ENCODE measurements around the gene MARVELD3. TPM values are rescaled to one million over a fixed set of nuclear protein-coding genes. Genes with fewer than 3 reads are reported as not detected.

Gene MARVELD3
- total RNA-seq, 1 experiment from 2014 or later: 28.6 TPM

DNA sequence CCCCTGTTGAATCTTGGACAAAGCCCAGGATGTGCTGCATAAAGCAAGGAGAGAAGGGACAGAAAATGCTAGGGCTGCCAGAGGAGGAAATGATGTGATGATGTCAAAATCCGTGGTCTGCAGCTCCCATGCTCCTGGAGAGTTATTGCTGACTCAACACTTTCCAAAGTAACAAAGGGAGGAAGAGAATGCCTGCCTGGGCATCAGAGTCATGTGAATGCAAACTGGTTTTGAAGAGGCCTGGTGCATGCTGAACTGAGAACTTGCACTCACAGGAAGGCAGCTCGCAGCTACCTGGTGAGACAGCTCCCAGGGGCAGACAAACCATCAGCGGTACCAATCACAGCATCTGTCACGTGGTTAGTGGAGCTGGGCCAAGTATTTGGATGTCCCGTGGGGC, 2.8 kb downstream of the MARVELD3 start:
- no peaks in the 10 kb centered on the region for H3K27me3 ChIP-seq (ENCODE audit: insufficient read depth, low read depth)
- peak in 1 of 2 experiments; percentile 54 for DNase-seq
- no peak overlapping the region for H3K4me2 ChIP-seq
- H3K79me2 ChIP-seq (ENCODE audit: low read depth): peaks cover 42% of the 10 kb centered on the region
- peaks cover 35% of the 10 kb centered on the region for H3K4me1 ChIP-seq (replicated peaks; ENCODE audit: insufficient read depth)
- intact Hi-C loops (cut with micrococcal nuclease; ENCODE audit: unreplicated experiment): loop anchor here (5.0 kb wide), 1 partner anchor 93 kb away; the partner anchor contains the start of gene PHLPP2
- H3K9me2 ChIP-seq (ENCODE audit: insufficient read depth): no peaks in the 10 kb centered on the region
- peaks cover 12% of the 10 kb centered on the region; the same call in 1 of the 2 replicates for H3K36me3 ChIP-seq (ENCODE audit: low read depth)
- H2AFZ ChIP-seq: no peak overlapping the region
- TF ChIP-seq, protein P1, sequence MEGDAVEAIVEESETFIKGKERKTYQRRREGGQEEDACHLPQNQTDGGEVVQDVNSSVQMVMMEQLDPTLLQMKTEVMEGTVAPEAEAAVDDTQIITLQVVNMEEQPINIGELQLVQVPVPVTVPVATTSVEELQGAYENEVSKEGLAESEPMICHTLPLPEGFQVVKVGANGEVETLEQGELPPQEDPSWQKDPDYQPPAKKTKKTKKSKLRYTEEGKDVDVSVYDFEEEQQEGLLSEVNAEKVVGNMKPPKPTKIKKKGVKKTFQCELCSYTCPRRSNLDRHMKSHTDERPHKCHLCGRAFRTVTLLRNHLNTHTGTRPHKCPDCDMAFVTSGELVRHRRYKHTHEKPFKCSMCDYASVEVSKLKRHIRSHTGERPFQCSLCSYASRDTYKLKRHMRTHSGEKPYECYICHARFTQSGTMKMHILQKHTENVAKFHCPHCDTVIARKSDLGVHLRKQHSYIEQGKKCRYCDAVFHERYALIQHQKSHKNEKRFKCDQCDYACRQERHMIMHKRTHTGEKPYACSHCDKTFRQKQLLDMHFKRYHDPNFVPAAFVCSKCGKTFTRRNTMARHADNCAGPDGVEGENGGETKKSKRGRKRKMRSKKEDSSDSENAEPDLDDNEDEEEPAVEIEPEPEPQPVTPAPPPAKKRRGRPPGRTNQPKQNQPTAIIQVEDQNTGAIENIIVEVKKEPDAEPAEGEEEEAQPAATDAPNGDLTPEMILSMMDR (conservative IDR thresholded peaks at IDR 0.05): no peak
- TF ChIP-seq EZH2 (IDR thresholded peaks at IDR 0.05; ENCODE audit: low read depth): no peak
- no peak overlapping the region for H3K27ac ChIP-seq
- ChIA-PET CTCF (no interaction called here), POLR2A (ENCODE audit: unreplicated experiment) (no interaction called here)
- no peaks in the 10 kb centered on the region for H4K20me1 ChIP-seq (ENCODE audit: insufficient read depth)
- no TSS peak for BruUV-seq (replicated peaks)
- peaks cover 43% of the 10 kb centered on the region for H3F3A ChIP-seq (ENCODE audit: insufficient read depth, low read depth)
- no peak overlapping the region for H3K4me3 ChIP-seq
- no peaks in the 10 kb centered on the region for H3K9me3 ChIP-seq (ENCODE audit: insufficient read depth, low read depth)

DNA sequence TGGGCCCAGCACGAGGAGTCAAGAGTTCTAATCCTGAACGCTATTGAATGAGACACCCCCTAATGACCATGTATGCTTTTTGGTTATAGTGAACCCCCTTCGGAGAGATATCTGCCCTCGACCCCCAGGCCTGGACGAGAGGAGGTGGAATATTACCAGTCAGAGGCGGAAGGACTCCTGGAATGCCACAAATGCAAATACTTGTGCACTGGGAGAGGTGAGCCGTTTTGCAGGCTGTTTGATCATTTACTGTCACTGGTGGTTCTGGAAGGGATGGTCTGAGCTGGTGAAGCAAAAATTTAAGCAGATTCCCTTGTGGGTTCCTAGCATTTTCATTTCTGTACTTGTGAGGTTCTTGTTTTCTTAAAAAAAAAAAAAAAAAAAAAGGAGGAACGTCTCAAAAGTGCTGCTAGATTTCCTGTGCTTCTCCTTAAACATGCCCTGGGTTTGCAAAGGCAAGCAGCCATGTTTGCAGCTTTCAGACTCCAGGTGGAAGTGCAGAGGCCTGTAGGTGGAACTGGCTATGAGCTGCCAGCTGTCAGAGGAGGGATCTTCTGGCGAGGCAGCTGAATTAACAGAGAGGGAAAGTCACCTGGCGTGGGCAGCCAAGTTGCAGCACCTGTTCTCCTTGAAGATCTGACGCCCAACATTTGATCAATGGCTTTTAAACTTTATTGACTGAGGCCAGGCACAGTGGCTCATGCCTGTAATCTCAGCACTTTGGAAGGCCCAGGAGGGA, 3.5 kb downstream of the MARVELD3 start:
- BruUV-seq (replicated peaks): no TSS peak
- Histone ChIP-seq H3K9me3 (ENCODE audit: insufficient read depth, low read depth) (no peaks in the 10 kb centered on the region), H3K4me1 (replicated peaks; ENCODE audit: insufficient read depth) (peaks cover 35% of the 10 kb centered on the region), H2AFZ (no peak overlapping the region), H4K20me1 (ENCODE audit: insufficient read depth) (no peaks in the 10 kb centered on the region), H3K27ac (no peak overlapping the region), H3K4me2 (no peak overlapping the region), H3K27me3 (ENCODE audit: insufficient read depth, low read depth) (no peaks in the 10 kb centered on the region), H3K79me2 (ENCODE audit: low read depth) (peaks cover 42% of the 10 kb centered on the region), H3F3A (ENCODE audit: insufficient read depth, low read depth) (peaks cover 43% of the 10 kb centered on the region), H3K36me3 (ENCODE audit: low read depth) (peaks cover 12% of the 10 kb centered on the region; the same call in 1 of the 2 replicates), H3K9me2 (ENCODE audit: insufficient read depth) (no peaks in the 10 kb centered on the region), H3K4me3 (no peak overlapping the region)
- CTCF ChIA-PET: no interaction called here
- TF ChIP-seq, protein P1 (conservative IDR thresholded peaks at IDR 0.05): no peak
- TF ChIP-seq EZH2 (IDR thresholded peaks at IDR 0.05; ENCODE audit: low read depth): no peak
- intact Hi-C loops (cut with micrococcal nuclease; ENCODE audit: unreplicated experiment): loop anchor here (5.0 kb wide), 1 partner anchor 93 kb away; the partner anchor contains the start of gene PHLPP2
- POLR2A ChIA-PET (ENCODE audit: unreplicated experiment): no interaction called here
- no peak for DNase-seq

DNA sequence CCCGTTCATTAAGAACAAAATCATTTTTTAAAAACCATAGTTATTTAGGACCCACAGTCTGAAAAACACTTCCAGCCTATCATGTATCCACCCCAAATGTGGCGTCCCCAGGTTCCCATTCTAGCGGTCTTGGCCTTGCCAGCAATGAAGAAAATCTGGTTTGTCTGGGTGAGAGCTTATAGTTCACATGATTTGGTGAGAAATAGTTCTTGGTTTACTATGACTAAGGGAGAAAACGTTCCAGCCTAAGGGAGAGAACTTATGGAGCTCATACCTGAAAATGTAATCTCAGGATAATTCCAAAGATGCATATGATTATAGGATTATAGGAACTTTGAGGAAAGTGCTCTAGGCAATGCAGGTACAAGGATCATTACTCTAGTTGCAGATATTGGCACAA, 4.8 kb downstream of the MARVELD3 start:
- H3K36me3 ChIP-seq (ENCODE audit: low read depth): peaks cover 12% of the 10 kb centered on the region; the same call in 1 of the 2 replicates
- no peaks in the 10 kb centered on the region for H3K9me3 ChIP-seq (ENCODE audit: insufficient read depth, low read depth)
- peak; percentile 63 to 98 for DNase-seq
- intact Hi-C loops (cut with micrococcal nuclease; ENCODE audit: unreplicated experiment): no loop called here
- peak overlapping the region; percentile 56 for H3K27ac ChIP-seq
- no peak overlapping the region for H2AFZ ChIP-seq
- H3K27me3 ChIP-seq (ENCODE audit: insufficient read depth, low read depth): no peaks in the 10 kb centered on the region
- no peaks in the 10 kb centered on the region for H3K9me2 ChIP-seq (ENCODE audit: insufficient read depth)
- BruUV-seq (replicated peaks): no TSS peak
- POLR2A ChIA-PET (ENCODE audit: unreplicated experiment): interaction anchor here (0.9 kb wide), 1 partner anchor 941 kb away, joined by 11 read pairs; no protein-coding TSS in a partner anchor
- peaks cover 42% of the 10 kb centered on the region for H3K79me2 ChIP-seq (ENCODE audit: low read depth)
- CTCF ChIA-PET: no interaction called here
- H4K20me1 ChIP-seq (ENCODE audit: insufficient read depth): no peaks in the 10 kb centered on the region
- H3F3A ChIP-seq (ENCODE audit: insufficient read depth, low read depth): peaks cover 40% of the 10 kb centered on the region
- no peak overlapping the region for H3K4me3 ChIP-seq
- peaks cover 35% of the 10 kb centered on the region for H3K4me1 ChIP-seq (replicated peaks; ENCODE audit: insufficient read depth)
- TF ChIP-seq, protein P1 (conservative IDR thresholded peaks at IDR 0.05): no peak
- no peak for TF ChIP-seq EZH2 (IDR thresholded peaks at IDR 0.05; ENCODE audit: low read depth)
- peak overlapping the region; percentile 45 for H3K4me2 ChIP-seq
